ENCODE results near the gene ATG16L2. TPM values are rescaled to one million over a fixed set of nuclear protein-coding genes. Genes with fewer than 3 reads are reported as not detected.

ATG16L2 gene
- polyA plus RNA-seq, 1 donor (not counting 4 experiments of a cell fraction or from before 2014, with no cell fraction given) = 9.9 TPM

- Histone ChIP-seq H3K9me3 (ENCODE audit: control insufficient read depth, low read depth, low read length) (no peaks in the 10 kb centered on the region), H3K4me2 (ENCODE audit: control insufficient read depth, extremely low read depth, insufficient read depth, low read depth, low read length) (no peak overlapping the region), H3K9me1 (ENCODE audit: control insufficient read depth, extremely low read depth, insufficient read depth, low read length) (no peaks in the 10 kb centered on the region), H2AFZ (ENCODE audit: control insufficient read depth, low read length) (no peak overlapping the region), H3K4me3 (ENCODE audit: control insufficient read depth in 2 of 3, extremely low read depth in 1 of 3, insufficient read depth in 2 of 3, low read depth in 1 of 3, low read length in 3 of 3) (no peak overlapping the region), H3K79me2 (ENCODE audit: control insufficient read depth, insufficient read depth, low read length) (no peaks in the 10 kb centered on the region), H4K20me1 (ENCODE audit: control insufficient read depth, extremely low read depth, insufficient read depth, low read length) (no peaks in the 10 kb centered on the region), H3K36me3 (ENCODE audit: control insufficient read depth in 2 of 2, extremely low read depth in 1 of 2, insufficient read depth in 2 of 2, low read length in 2 of 2) (peaks cover 0 to 4% of the 10 kb centered on the region in 2 experiments), H3K9ac (ENCODE audit: control insufficient read depth, extremely low read depth, insufficient read depth, low read length) (no peak overlapping the region), H3K4me1 (ENCODE audit: control insufficient read depth, extremely low read depth, insufficient read depth, low read length) (peaks cover 30% of the 10 kb centered on the region), H3K27ac (ENCODE audit: control insufficient read depth, insufficient read depth, low read length) (no peak overlapping the region), H3K27me3 (ENCODE audit: control insufficient read depth, extremely low read depth, insufficient read depth, low read length) (no peaks in the 10 kb centered on the region)
- dilution Hi-C loops (cut with MboI; ENCODE audit: extremely low pct_ligation_motif_present, low sequenced_read_pairs) = no loop called here
- TF ChIP-seq, protein P1, sequence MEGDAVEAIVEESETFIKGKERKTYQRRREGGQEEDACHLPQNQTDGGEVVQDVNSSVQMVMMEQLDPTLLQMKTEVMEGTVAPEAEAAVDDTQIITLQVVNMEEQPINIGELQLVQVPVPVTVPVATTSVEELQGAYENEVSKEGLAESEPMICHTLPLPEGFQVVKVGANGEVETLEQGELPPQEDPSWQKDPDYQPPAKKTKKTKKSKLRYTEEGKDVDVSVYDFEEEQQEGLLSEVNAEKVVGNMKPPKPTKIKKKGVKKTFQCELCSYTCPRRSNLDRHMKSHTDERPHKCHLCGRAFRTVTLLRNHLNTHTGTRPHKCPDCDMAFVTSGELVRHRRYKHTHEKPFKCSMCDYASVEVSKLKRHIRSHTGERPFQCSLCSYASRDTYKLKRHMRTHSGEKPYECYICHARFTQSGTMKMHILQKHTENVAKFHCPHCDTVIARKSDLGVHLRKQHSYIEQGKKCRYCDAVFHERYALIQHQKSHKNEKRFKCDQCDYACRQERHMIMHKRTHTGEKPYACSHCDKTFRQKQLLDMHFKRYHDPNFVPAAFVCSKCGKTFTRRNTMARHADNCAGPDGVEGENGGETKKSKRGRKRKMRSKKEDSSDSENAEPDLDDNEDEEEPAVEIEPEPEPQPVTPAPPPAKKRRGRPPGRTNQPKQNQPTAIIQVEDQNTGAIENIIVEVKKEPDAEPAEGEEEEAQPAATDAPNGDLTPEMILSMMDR (optimal IDR thresholded peaks at IDR 0.05 in 1 of 3, IDR thresholded peaks at IDR 0.05 in 1 of 3, conservative IDR thresholded peaks at IDR 0.05 in 1 of 3; ENCODE audit: extremely low read depth in 1 of 3, insufficient read depth in 2 of 3, low read length in 3 of 3) = no peak
- TF ChIP-seq EZH2 (IDR thresholded peaks at IDR 0.05; ENCODE audit: low read length) = no peak
- no peak for DNase-seq (ENCODE audit: low read depth, low spot score)
- no peak for FAIRE-seq
These were observed 20.7 kb downstream of the ATG16L2 start for GRCh38 chr11:72834905-72835304.

GRCh38 chr11:72836111-72836510 is 21.9 kb downstream of the ATG16L2 start:
- dilution Hi-C loops (cut with MboI; ENCODE audit: extremely low pct_ligation_motif_present, low sequenced_read_pairs) = no loop called here
- peaks cover 29% of the 10 kb centered on the region for H3K4me1 ChIP-seq (ENCODE audit: control insufficient read depth, extremely low read depth, insufficient read depth, low read length)
- H3K27me3 ChIP-seq (ENCODE audit: control insufficient read depth, extremely low read depth, insufficient read depth, low read length) = no peaks in the 10 kb centered on the region
- TF ChIP-seq, protein P1 (optimal IDR thresholded peaks at IDR 0.05 in 1 of 3, IDR thresholded peaks at IDR 0.05 in 1 of 3, conservative IDR thresholded peaks at IDR 0.05 in 1 of 3; ENCODE audit: extremely low read depth in 1 of 3, insufficient read depth in 2 of 3, low read length in 3 of 3) = no peak
- no peak for TF ChIP-seq EZH2 (IDR thresholded peaks at IDR 0.05; ENCODE audit: low read length)
- no peaks in the 10 kb centered on the region for H3K9me3 ChIP-seq (ENCODE audit: control insufficient read depth, low read depth, low read length)
- H3K4me2 ChIP-seq (ENCODE audit: control insufficient read depth, extremely low read depth, insufficient read depth, low read depth, low read length) = no peak overlapping the region
- H3K27ac ChIP-seq (ENCODE audit: control insufficient read depth, insufficient read depth, low read length) = no peak overlapping the region
- no peak overlapping the region for H3K4me3 ChIP-seq (ENCODE audit: control insufficient read depth in 2 of 3, extremely low read depth in 1 of 3, insufficient read depth in 2 of 3, low read depth in 1 of 3, low read length in 3 of 3)
- DNase-seq (ENCODE audit: low read depth, low spot score) = no peak
- H3K36me3 ChIP-seq (ENCODE audit: control insufficient read depth in 2 of 2, extremely low read depth in 1 of 2, insufficient read depth in 2 of 2, low read length in 2 of 2) = peaks cover 0 to 4% of the 10 kb centered on the region in 2 experiments
- FAIRE-seq = no peak
- no peak overlapping the region for H3K9ac ChIP-seq (ENCODE audit: control insufficient read depth, extremely low read depth, insufficient read depth, low read length)
- H4K20me1 ChIP-seq (ENCODE audit: control insufficient read depth, extremely low read depth, insufficient read depth, low read length) = no peaks in the 10 kb centered on the region
- H3K9me1 ChIP-seq (ENCODE audit: control insufficient read depth, extremely low read depth, insufficient read depth, low read length) = no peaks in the 10 kb centered on the region
- H2AFZ ChIP-seq (ENCODE audit: control insufficient read depth, low read length) = no peak overlapping the region
- no peaks in the 10 kb centered on the region for H3K79me2 ChIP-seq (ENCODE audit: control insufficient read depth, insufficient read depth, low read length)

Measured in keratinocyte (primary cell).